Prostate gland (tissue), 2 donors: Measurements from ENCODE around the gene ELK3.

Source experiments
- POLR2A ChIP-seq: fragments of 450-650 bp; IDR thresholded peaks from one replicate; pipeline ENCODE4 v1.6.1; 2016; ENCODE audit warnings: antibody characterized with exemption, mild to moderate bottlenecking
- POLR2AphosphoS5 ChIP-seq: sonication (generic); formaldehyde crosslinking; IDR thresholded peaks from one replicate; pipeline ENCODE4 v1.6.1; 2017; ENCODE audit warnings: antibody characterized with exemption
- TF ChIP-seq, protein P1 (sequence below), 4 experiments: fragments of 200-600 bp in 2 of 4; fragments of 450-650 bp in 2 of 4; sonication (generic) in 2 of 4; IDR thresholded peaks; 1 replicate in 3 of 4; 2 replicates in 1 of 4; pipeline ENCODE4 v1.5.1; 2016 to 2019; ENCODE audit warnings: antibody characterized with exemption in 4 of 4, mild to moderate bottlenecking in 2 of 4, moderate library complexity in 2 of 4

- TF ChIP-seq POLR2A (no peak), POLR2AphosphoS5 (no peak)
- TF ChIP-seq, protein P1, sequence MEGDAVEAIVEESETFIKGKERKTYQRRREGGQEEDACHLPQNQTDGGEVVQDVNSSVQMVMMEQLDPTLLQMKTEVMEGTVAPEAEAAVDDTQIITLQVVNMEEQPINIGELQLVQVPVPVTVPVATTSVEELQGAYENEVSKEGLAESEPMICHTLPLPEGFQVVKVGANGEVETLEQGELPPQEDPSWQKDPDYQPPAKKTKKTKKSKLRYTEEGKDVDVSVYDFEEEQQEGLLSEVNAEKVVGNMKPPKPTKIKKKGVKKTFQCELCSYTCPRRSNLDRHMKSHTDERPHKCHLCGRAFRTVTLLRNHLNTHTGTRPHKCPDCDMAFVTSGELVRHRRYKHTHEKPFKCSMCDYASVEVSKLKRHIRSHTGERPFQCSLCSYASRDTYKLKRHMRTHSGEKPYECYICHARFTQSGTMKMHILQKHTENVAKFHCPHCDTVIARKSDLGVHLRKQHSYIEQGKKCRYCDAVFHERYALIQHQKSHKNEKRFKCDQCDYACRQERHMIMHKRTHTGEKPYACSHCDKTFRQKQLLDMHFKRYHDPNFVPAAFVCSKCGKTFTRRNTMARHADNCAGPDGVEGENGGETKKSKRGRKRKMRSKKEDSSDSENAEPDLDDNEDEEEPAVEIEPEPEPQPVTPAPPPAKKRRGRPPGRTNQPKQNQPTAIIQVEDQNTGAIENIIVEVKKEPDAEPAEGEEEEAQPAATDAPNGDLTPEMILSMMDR (IDR thresholded peaks at IDR 0.05): no peak
Observed at GRCh38 chr12:96247563-96247962, 53.4 kb downstream of the ELK3 start.
